HG03558 (cell line): Measurements from ENCODE around the gene EXOSC10.
"Not testable (repeated sequence)": the region's sequence is repeated elsewhere in the genome, so short reads cannot be mapped to it uniquely, and the experiment has no call there.

Experiments used
- ATAC-seq: cut with Tn5 transposase; IDR thresholded peaks from one replicate; pipeline ENCODE4 v1.9.1; 2021; ENCODE audit warnings: moderate number of reproducible peaks; ENCODE audit not compliant: unreplicated experiment; ENCODE audit errors: extremely low read depth

EXOSC10 gene

GRCh38 chr1:11114966-11115365 is 15.3 kb upstream of the EXOSC10 start:
- no peak for ATAC-seq

- ATAC-seq = no peak
Measured at GRCh38 chr1:11109047-11109760, 9.5 kb upstream of the EXOSC10 start.

- ATAC-seq = no peak
Measured at GRCh38 chr1:11107599-11107998, 7.9 kb upstream of the EXOSC10 start.

- no peak for ATAC-seq
Measured at GRCh38 chr1:11105586-11105985, 5.9 kb upstream of the EXOSC10 start.

GRCh38 chr1:11101347-11101746 is 1.7 kb upstream of the EXOSC10 start:
- ATAC-seq = no peak

- ATAC-seq = not testable (repeated sequence)
Measured at GRCh38 chr1:11100806-11101205, 1.1 kb upstream of the EXOSC10 start.

GRCh38 chr1:11100149-11100493 is 452 bp upstream of the EXOSC10 start:
- ATAC-seq = no peak

- no peak for ATAC-seq
Measured at GRCh38 chr1:11098931-11099309, 749 bp downstream of the EXOSC10 start.

GRCh38 chr1:11083784-11084183 is 15.9 kb downstream of the EXOSC10 start:
- ATAC-seq = not testable (repeated sequence)

GRCh38 chr1:11080931-11081330 is 18.7 kb downstream of the EXOSC10 start:
- no peak for ATAC-seq

GRCh38 chr1:11078631-11079030 is 21.0 kb downstream of the EXOSC10 start:
- ATAC-seq = no peak

GRCh38 chr1:11073398-11073797 is 26.3 kb downstream of the EXOSC10 start:
- not testable (repeated sequence) for ATAC-seq

GRCh38 chr1:11072216-11072917 is 27.3 kb downstream of the EXOSC10 start:
- no peak for ATAC-seq

- no peak for ATAC-seq
Measured at GRCh38 chr1:11071463-11072215, 28.0 kb downstream of the EXOSC10 start.

- no peak for ATAC-seq
Measured at GRCh38 chr1:11070876-11071275, 28.8 kb downstream of the EXOSC10 start.

GRCh38 chr1:11068600-11069473 is 30.8 kb downstream of the EXOSC10 start:
- no peak for ATAC-seq

GRCh38 chr1:11067716-11068599 is 31.7 kb downstream of the EXOSC10 start:
- ATAC-seq = no peak

- ATAC-seq = no peak
Measured at GRCh38 chr1:11065796-11066195, 33.9 kb downstream of the EXOSC10 start.

- ATAC-seq = no peak
Measured at GRCh38 chr1:11064942-11065341, 34.7 kb downstream of the EXOSC10 start.
